ENCODE data around the gene GINS3.

GRCh38 chr16:58348986-58349385 is 43.3 kb upstream of the GINS3 start:
- TF ChIP-seq FOXM1 (IDR thresholded peaks at IDR 0.05; ENCODE audit: borderline replicate concordance) (no peak), SP1 (IDR thresholded peaks at IDR 0.05) (no peak), FOXK2 (IDR thresholded peaks at IDR 0.05) (no peak), HDGF (IDR thresholded peaks at IDR 0.05; ENCODE audit: borderline replicate concordance) (no peak), ARNT (IDR thresholded peaks at IDR 0.05) (no peak), FOXA1 (IDR thresholded peaks at IDR 0.05) (no peak), ZNF384 (IDR thresholded peaks at IDR 0.05) (no peak)
